Measurements from ENCODE around the gene EDRF1.

EDRF1 gene

GRCh38 chr10:125768219-125768855, 48.8 kb downstream of the EDRF1 start:
- DNase-seq: no peak

- DNase-seq: no peak
Observed at GRCh38 chr10:125769175-125769574, 49.7 kb downstream of the EDRF1 start.

- DNase-seq: no peak
Observed at GRCh38 chr10:125770844-125771243, 51.3 kb downstream of the EDRF1 start.

GRCh38 chr10:125772112-125772863, 52.8 kb downstream of the EDRF1 start:
- DNase-seq: no peak

- no peak for DNase-seq
Observed at GRCh38 chr10:125772864-125773180, 53.3 kb downstream of the EDRF1 start.

GRCh38 chr10:125773687-125774543, 54.4 kb downstream of the EDRF1 start:
- DNase-seq: no peak

- no peak for DNase-seq
Observed at GRCh38 chr10:125774581-125775191, 55.2 kb downstream of the EDRF1 start.

GRCh38 chr10:125775491-125776106, 56.1 kb downstream of the EDRF1 start, which contains the start of gene MMP21:
Gene MMP21 (minus strand): TSS chr10:125775821. CDS start chr10:125775821, 0 bp downstream.
- no peak for DNase-seq

GRCh38 chr10:125777806-125778205, 58.3 kb downstream of the EDRF1 start:
- DNase-seq: no peak

GRCh38 chr10:125778556-125778955, 59.0 kb downstream of the EDRF1 start:
- no peak for DNase-seq

- DNase-seq: no peak
Observed at GRCh38 chr10:125779403-125780327, 60.2 kb downstream of the EDRF1 start.

- no peak for DNase-seq
Observed at GRCh38 chr10:125781374-125781773, 61.9 kb downstream of the EDRF1 start.

- DNase-seq: no peak
Observed at GRCh38 chr10:125782054-125782453, 62.5 kb downstream of the EDRF1 start.

GRCh38 chr10:125782616-125783015, 63.1 kb downstream of the EDRF1 start:
- DNase-seq: no peak

- no peak for DNase-seq
Observed at GRCh38 chr10:125783408-125783807, 63.9 kb downstream of the EDRF1 start.

GRCh38 chr10:125783957-125784356, 64.4 kb downstream of the EDRF1 start:
- DNase-seq: no peak

- no peak for DNase-seq
Observed at GRCh38 chr10:125785791-125786190, 66.3 kb downstream of the EDRF1 start.

GRCh38 chr10:125788156-125789034, 68.9 kb downstream of the EDRF1 start:
- no peak for DNase-seq

GRCh38 chr10:125792342-125793300, 73.1 kb downstream of the EDRF1 start:
- DNase-seq: no peak
